HG02981 (cell line): Measurements from ENCODE around the gene SRGN.
"Not testable (repeated sequence)": the region's sequence is repeated elsewhere in the genome, so short reads cannot be mapped to it uniquely, and the experiment has no call there.

Source experiments
- ATAC-seq: cut with Tn5 transposase; IDR thresholded peaks from one replicate; pipeline ENCODE4 v1.9.1; 2021; ENCODE audit warnings: mild to moderate bottlenecking, moderate library complexity; ENCODE audit not compliant: unreplicated experiment

The SRGN gene, protein sequence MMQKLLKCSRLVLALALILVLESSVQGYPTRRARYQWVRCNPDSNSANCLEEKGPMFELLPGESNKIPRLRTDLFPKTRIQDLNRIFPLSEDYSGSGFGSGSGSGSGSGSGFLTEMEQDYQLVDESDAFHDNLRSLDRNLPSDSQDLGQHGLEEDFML

DNA sequence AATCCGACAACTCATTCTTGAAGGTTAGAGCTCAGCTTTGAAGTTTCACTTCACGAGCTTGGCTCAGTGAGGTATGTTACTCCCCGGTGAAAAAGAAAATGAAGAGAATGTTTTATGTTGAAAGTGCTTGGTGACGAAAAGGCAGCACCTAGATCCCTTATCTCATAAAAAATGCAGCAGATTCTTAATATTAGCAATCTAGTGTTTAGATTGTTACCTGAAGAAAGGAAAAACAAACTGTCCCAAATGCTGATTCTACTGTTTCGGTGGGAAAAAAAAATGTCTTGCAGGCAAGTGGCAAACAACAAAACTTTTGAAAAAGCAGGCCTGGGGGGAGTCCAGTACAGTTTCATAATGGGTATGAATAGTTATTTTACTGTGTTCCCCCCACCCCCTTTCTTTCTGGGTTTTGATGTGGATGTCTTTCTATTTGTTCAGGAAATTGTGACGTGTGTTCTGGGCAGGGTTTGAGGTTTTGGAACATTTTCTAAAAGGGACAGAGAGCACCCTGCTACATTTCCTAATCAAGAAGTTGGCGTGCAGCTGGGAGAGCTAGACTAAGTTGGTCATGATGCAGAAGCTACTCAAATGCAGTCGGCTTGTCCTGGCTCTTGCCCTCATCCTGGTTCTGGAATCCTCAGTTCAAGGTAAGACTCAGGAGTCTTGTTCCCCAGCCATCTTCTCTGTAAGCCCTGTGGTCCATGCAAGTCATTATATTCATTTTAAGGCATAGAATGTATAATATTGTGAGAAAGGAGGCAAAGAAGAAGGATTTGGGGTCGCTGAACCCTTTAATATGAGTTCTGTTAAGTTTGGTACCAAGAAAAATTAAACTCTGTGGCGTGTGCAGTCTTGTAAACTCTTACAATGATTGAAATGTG lies at the start of gene SRGN:
SRGN (plus strand) TSS at position 514 of the 881 bp plus-strand sequence; CDS start at position 569, 55 bp downstream.
- ATAC-seq = peak; percentile 45

DNA sequence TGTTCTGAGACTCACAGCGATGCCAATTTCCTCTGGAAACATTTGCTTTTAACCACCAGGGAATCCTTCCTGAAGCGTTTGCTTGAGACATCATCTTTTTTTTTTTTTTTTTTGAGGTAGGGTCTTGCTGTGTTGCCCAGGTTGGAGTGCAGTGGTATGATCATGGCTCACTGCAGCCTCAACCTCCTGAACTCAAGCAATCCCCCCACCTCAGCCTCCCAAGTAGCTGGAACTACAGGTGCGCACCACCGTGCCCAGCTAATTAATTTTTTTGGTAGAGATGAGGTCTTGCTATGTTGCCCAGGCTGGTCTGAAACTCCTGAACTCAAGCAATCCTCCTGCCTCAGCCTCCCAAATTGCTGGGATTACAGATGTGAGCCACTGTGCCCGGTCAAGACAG lies 47.0 kb upstream of the SRGN start:
- ATAC-seq = not testable (repeated sequence)

GRCh38 chr10:69042417-69042816 lies 45.5 kb upstream of the SRGN start:
- ATAC-seq = no peak

GRCh38 chr10:69042838-69043237 lies 45.1 kb upstream of the SRGN start:
- no peak for ATAC-seq

- ATAC-seq = peak; percentile 48
Observed at GRCh38 chr10:69043931-69044531, 43.9 kb upstream of the SRGN start.

DNA sequence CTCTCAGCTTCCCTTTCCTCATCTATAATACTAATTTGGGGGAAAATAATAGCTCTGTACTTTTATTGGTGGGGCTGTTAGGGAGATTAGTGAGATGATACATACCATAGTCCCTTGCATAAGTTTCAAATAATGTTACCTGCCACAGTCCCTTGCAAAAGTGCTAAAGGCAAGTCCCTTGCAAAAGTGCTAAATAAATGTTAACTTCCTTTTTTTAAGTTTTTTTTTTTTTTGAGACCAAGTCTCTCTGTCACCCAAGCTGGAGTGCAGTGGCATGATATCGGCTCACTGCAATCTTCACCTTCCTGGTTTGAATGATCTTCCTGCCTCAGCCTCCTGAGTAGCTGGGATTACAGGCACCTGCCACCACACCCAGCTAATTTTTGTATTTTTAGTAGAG lies 43.4 kb upstream of the SRGN start:
- no peak for ATAC-seq

GRCh38 chr10:69045441-69046300 lies 42.2 kb upstream of the SRGN start:
- peak; percentile 65 for ATAC-seq

GRCh38 chr10:69047111-69047832 lies 40.6 kb upstream of the SRGN start:
- ATAC-seq = no peak

DNA sequence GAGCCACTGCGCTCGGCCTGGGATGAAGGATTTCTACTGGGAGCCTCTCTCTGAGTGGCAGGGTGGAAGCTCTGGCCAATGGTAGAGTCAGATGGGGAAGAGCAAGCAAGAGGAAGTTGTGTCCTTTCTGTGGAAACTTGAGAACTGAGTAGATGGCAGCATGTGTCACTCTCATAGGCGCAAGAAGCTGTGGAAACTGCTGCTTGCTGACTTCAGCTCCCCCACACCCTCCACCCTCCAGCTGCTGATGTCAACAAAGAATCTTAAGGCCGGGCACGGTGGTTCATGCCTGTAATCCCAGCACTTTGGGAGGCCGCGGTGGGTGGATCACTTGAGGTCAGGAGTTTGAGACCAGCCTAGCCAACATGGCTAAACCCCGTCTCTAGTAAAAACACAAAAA lies 39.8 kb upstream of the SRGN start:
- ATAC-seq = no peak

DNA sequence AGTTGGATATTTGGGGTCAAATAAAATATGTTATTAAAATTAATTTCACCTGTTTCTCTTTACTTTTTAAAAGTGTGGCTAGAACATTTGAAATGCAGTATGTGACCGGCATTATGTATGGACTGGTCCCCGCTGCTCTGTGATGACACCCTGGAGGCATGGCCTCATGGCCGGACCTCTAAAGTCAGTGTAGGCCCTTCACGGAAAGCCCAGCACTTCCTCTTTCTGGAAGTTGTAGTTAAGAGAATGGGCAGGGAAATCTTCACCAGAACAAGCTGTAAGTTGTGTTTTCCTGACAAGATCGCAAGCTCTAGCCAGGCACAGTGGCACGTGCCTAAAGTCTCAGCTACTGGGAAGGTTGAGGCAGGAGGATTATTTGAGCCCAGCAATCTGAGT lies 38.3 kb upstream of the SRGN start:
- ATAC-seq = no peak

DNA sequence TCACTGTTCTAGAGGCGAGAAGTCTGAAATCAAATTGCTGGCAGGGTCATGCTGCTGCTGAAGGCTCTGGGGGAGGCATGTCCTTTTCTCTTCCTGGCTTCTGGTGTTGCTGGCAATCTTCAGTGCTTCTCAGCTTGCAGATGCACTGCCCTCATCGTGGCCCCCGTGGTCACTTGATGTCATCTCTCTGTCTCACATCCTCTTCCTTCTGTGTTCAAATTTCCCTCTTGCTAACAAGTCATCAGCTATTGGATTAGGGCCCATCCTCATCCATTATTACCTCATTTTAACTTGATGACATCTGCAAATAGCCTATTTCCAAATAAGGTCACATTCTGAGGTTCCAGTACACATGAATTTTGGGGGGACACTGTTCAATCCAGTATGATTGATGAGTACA lies 36.6 kb upstream of the SRGN start:
- peak; percentile 48 for ATAC-seq

GRCh38 chr10:69051710-69052487 lies 36.0 kb upstream of the SRGN start:
- no peak for ATAC-seq

DNA sequence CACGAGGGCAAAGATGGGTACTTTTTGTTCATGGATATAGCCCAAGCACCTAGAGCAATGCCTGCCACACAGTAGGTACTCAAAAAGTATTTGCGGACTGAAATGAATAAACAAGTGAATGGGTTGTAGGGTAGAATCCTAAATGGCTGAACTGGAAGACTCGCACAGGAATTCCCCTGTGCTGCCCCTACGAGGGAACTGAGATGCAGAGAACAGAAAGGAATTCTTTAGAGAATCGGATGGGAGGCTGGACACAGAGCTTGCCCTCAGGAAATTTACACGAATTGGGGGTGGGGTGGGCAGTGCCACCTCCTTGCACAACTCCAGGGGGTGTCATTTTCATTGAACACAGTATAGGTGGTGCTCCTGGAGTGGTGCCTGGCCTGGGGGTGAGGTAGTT lies 35.2 kb upstream of the SRGN start:
- no peak for ATAC-seq

GRCh38 chr10:69055241-69055640 lies 32.7 kb upstream of the SRGN start:
- no peak for ATAC-seq

GRCh38 chr10:69056129-69056528 lies 31.8 kb upstream of the SRGN start:
- no peak for ATAC-seq

- no peak for ATAC-seq
Observed at GRCh38 chr10:69056536-69057260, 31.2 kb upstream of the SRGN start.

GRCh38 chr10:69057261-69057950 lies 30.5 kb upstream of the SRGN start:
- ATAC-seq = no peak

- no peak for ATAC-seq
Observed at GRCh38 chr10:69057951-69058297, 30.0 kb upstream of the SRGN start.
